Measurements from ENCODE around the gene PHGDH.

- TF ChIP-seq POLR2A (IDR thresholded peaks at IDR 0.05; ENCODE audit: low read length) (no peak), GATA1 (IDR thresholded peaks at IDR 0.05; ENCODE audit: low read depth, low read length) (no peak)
Measured at GRCh38 chr1:119727991-119728390, 16.3 kb downstream of the PHGDH start.
